Thyroid gland (tissue), 4 donors: ENCODE measurements around the gene HPS4.

Experiments used
- CTCF ChIP-seq, 6 experiments: fragments of 200-600 bp in 3 of 6; fragments of 450-650 bp in 3 of 6; sonication (generic) in 3 of 6; IDR thresholded peaks; one replicate each; pipeline ENCODE4 v1.5.1; 2016 to 2019; ENCODE audit warnings: antibody characterized with exemption in 6 of 6, mild to moderate bottlenecking in 2 of 6, inconsistent platforms in 1 of 6, moderate library complexity in 1 of 6
- POLR2A ChIP-seq, 2 donors: fragments of 450-650 bp; IDR thresholded peaks; one replicate each; pipeline ENCODE4 v1.6.1; 2017; ENCODE audit warnings: antibody characterized with exemption in 2 of 2, mild to moderate bottlenecking in 2 of 2, moderate library complexity in 1 of 2

DNA sequence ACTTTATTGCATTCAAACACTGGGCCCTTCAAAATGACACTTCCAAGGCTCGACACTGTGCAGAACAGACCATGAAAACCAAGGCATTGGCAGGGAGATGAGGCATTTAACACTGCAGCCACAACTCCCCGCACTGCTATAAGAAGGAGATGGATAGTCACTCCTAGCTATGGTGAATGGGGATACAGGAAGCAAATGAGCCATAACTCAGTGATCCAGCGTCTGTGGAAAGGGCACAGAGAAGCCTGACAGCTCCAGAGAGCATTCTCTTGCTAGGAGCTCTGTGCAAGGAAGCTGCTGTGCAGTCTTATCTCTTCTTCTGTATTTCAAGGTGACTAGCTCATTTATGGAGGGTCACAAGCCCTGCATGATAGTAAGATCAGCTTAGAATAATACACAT lies 20.9 kb downstream of the HPS4 start:
- TF ChIP-seq CTCF (IDR thresholded peaks at IDR 0.05) (no peak), POLR2A (IDR thresholded peaks at IDR 0.05) (no peak)
